ENCODE measurements around the gene RMI2. TPM values are rescaled to one million over a fixed set of nuclear protein-coding genes. Genes with fewer than 3 reads are reported as not detected.

Gene RMI2
- total RNA-seq, 2 experiments from 2014 or later: 1.3 to 1.5 TPM

- H3K9me3 Mint-ChIP-seq: no peaks in the 10 kb centered on the region
- Histone ChIP-seq H3K27ac (ENCODE audit: low read depth in 1 of 2, low read length in 2 of 2) (no peak overlapping the region), H3K4me3 (ENCODE audit: low read length) (no peak overlapping the region), H3K36me3 (ENCODE audit: insufficient read depth, low read length) (no peaks in the 10 kb centered on the region), H3K27me3 (ENCODE audit: control insufficient read depth in 1 of 2, insufficient read depth in 2 of 2, low read length in 2 of 2) (no peaks in the 10 kb centered on the region), H3K4me1 (ENCODE audit: insufficient read depth, low read length) (peaks cover 6% of the 10 kb centered on the region), H3K9me3 (ENCODE audit: control insufficient read depth in 1 of 2, insufficient read depth in 1 of 2, low read length in 2 of 2) (no peaks in the 10 kb centered on the region)
- no peak for TF ChIP-seq CTCF (IDR thresholded peaks at IDR 0.05)
- intact Hi-C loops (cut with DNase I, micrococcal nuclease): no loop called here
- no peak overlapping the region for H3K4me3 Mint-ChIP-seq
- no peaks in the 10 kb centered on the region for H3K36me3 Mint-ChIP-seq (ENCODE audit: low read depth)
- H3K4me1 Mint-ChIP-seq (ENCODE audit: low read depth): no peaks in the 10 kb centered on the region
- no peak overlapping the region for H3K27ac Mint-ChIP-seq
- CTCF ChIA-PET: no interaction called here
- DNase-seq: no peak
- POLR2A ChIA-PET: no interaction called here
- ATAC-seq (ENCODE audit: poor library complexity): no peak
- H3K27me3 Mint-ChIP-seq: no peaks in the 10 kb centered on the region
Measured at GRCh38 chr16:11399261-11399831, 54.1 kb downstream of the RMI2 start.

GRCh38 chr16:11400076-11400475 is 54.8 kb downstream of the RMI2 start:
- Mint-ChIP-seq H3K4me3 (no peak overlapping the region), H3K9me3 (no peaks in the 10 kb centered on the region), H3K27me3 (no peaks in the 10 kb centered on the region), H3K4me1 (ENCODE audit: low read depth) (no peaks in the 10 kb centered on the region), H3K27ac (no peak overlapping the region), H3K36me3 (ENCODE audit: low read depth) (no peaks in the 10 kb centered on the region)
- ChIA-PET POLR2A (interaction anchor here (0.6 kb wide), 1 partner anchor 22 kb away, joined by 3 read pairs; no protein-coding TSS in a partner anchor), CTCF (no interaction called here)
- DNase-seq (no peak), ATAC-seq (ENCODE audit: poor library complexity) (no peak)
- Histone ChIP-seq H3K4me1 (ENCODE audit: insufficient read depth, low read length) (peaks cover 6% of the 10 kb centered on the region), H3K9me3 (ENCODE audit: control insufficient read depth in 1 of 2, insufficient read depth in 1 of 2, low read length in 2 of 2) (no peaks in the 10 kb centered on the region), H3K27me3 (ENCODE audit: control insufficient read depth in 1 of 2, insufficient read depth in 2 of 2, low read length in 2 of 2) (no peaks in the 10 kb centered on the region), H3K4me3 (ENCODE audit: low read length) (no peak overlapping the region), H3K27ac (ENCODE audit: low read depth in 1 of 2, low read length in 2 of 2) (no peak overlapping the region), H3K36me3 (ENCODE audit: insufficient read depth, low read length) (no peaks in the 10 kb centered on the region)
- intact Hi-C loops (cut with DNase I, micrococcal nuclease): loop anchor here in 1 of 2 experiments (10.0 kb wide), 1 partner anchor 245 kb away; no protein-coding TSS in a partner anchor
- TF ChIP-seq CTCF (IDR thresholded peaks at IDR 0.05): no peak

Small RNAs within 50 kb of the gene (microRNA-seq; reads per million reads assigned to microRNA genes)
- gene MIR548H2 (ENCODE audit: borderline microRNAs expressed, borderline replicate concordance): not detected

Other genes starting within 250 kb of the RMI2 start
- 10 to 100 TPM; 71.3 to 71.4 TPM for gene SOCS1, start 89.3 kb upstream of the RMI2 start, total RNA-seq
- gene TNP2, start 76.1 kb upstream of the RMI2 start, total RNA-seq: not detected
- gene PRM3, start 71.8 kb upstream of the RMI2 start, total RNA-seq: not detected
- not detected for gene PRM2, start 69.0 kb upstream of the RMI2 start, total RNA-seq
- not detected for gene PRM1, start 64.1 kb upstream of the RMI2 start, total RNA-seq
- gene LITAF, start 241.5 kb downstream of the RMI2 start, total RNA-seq: 100 to 1,000 TPM; 226 to 257 TPM

Measured in CD4-positive, alpha-beta T cell (primary cell).